OCI-LY3 (cell line): Measurements from ENCODE around the gene DRC3.

Experiments
- CTCF ChIP-seq: fragments of 200-600, 300-600 bp; sonication (generic); IDR thresholded peaks from 2 replicates; pipeline ENCODE4 v1.5.1; 2014; ENCODE audit warnings: antibody characterized with exemption, low read length, low read depth
- EZH2phosphoT487 ChIP-seq: fragments of 200-600 bp; shearing (Covaris generic); IDR thresholded peaks from 2 replicates; pipeline ENCODE4 v1.6.1; 2018; ENCODE audit warnings: antibody characterized with exemption, mixed run types, low read depth

GRCh38 chr17:18004345-18004744, 31.7 kb downstream of the DRC3 start:
- no peak for TF ChIP-seq CTCF
- no peak for TF ChIP-seq EZH2phosphoT487
